ENCODE measurements around the gene ENG. TPM values are rescaled to one million over a fixed set of nuclear protein-coding genes. Genes with fewer than 3 reads are reported as not detected.

The ENG gene
- total RNA-seq, 1 experiment from 2014 or later: 0.76 TPM

- H3K9me2 ChIP-seq (ENCODE audit: insufficient read depth): no peaks in the 10 kb centered on the region
- RAD21 ChIA-PET (ENCODE audit: low non-redundant PET in 1 of 2, low total read pairs in 2 of 2, uncharacterized antibody in 2 of 2, unreplicated experiment in 2 of 2): no interaction called here
These were observed 38.4 kb upstream of the ENG start for GRCh38 chr9:127892831-127893230.

DNA sequence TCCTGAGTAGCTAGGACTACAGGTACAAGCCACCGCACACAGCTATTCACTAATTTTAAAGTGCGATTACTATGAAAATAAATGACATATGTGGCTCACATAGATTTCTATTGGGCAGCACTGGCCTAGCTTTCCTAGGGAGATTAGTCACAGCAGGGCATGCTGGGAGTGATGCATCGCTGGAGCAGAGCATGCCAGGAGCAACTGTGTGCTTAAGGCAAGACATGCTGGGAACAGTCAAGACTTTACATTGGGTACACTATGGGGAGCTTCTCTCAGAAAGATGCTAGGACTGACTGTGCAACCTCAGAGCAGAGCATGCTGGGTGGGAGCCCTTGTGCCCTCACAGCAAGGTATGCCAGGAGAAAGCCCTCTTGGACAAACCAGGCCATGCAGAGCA lies 35.6 kb upstream of the ENG start:
- TF ChIP-seq ELF1 (IDR thresholded peaks at IDR 0.05; ENCODE audit: borderline replicate concordance, low read depth): no peak
- no peak for TF ChIP-seq RAD21 (IDR thresholded peaks at IDR 0.05; ENCODE audit: low read depth)
- no peak for TF ChIP-seq EZH2 (IDR thresholded peaks at IDR 0.05)
- TF ChIP-seq CBX3 (IDR thresholded peaks at IDR 0.05; ENCODE audit: low read depth): no peak
- no peak for TF ChIP-seq ATF3 (IDR thresholded peaks at IDR 0.05)
- no peak for TF ChIP-seq POLR2A (IDR thresholded peaks at IDR 0.05; ENCODE audit: borderline replicate concordance, extremely low read depth, insufficient read depth, insufficient read length)
- peaks cover 0 to 15% of the 10 kb centered on the region in 2 experiments; a peak in 2 of 4 replicates for H3K9me3 ChIP-seq (ENCODE audit: control insufficient read depth in 1 of 2, insufficient read depth in 1 of 2, low read depth in 1 of 2, low read length in 2 of 2)
- BruUV-seq (replicated peaks): no TSS peak
- no peaks in the 10 kb centered on the region for H4K20me1 ChIP-seq (ENCODE audit: insufficient read depth)
- no peak overlapping the region for H3K9ac ChIP-seq (ENCODE audit: low read length)
- ChIA-PET CTCF (no interaction called here), POLR2A (interaction anchor here (0.8 kb wide), 1 partner anchor 9 kb away, joined by 3 read pairs; the partner anchor contains the start of gene ST6GALNAC6), RAD21 (ENCODE audit: low non-redundant PET in 1 of 2, low total read pairs in 2 of 2, uncharacterized antibody in 2 of 2, unreplicated experiment in 2 of 2) (no interaction called here)
- H3K4me3 ChIP-seq (replicated peaks in 1 of 2; ENCODE audit: low read depth in 1 of 2, low read length in 2 of 2): no peak overlapping the region
- peaks cover 22 to 58% of the 10 kb centered on the region in 2 experiments for H3K36me3 ChIP-seq (ENCODE audit: control insufficient read depth in 1 of 2, insufficient read depth in 2 of 2, low read length in 2 of 2)
- H3K79me2 ChIP-seq (ENCODE audit: insufficient read depth, low read length): no peaks in the 10 kb centered on the region
- no peak overlapping the region for H3K4me2 ChIP-seq (ENCODE audit: low read length)
- H2AFZ ChIP-seq (ENCODE audit: low read depth, low read length, poor library complexity, severe bottlenecking): no peak overlapping the region
- H3K27me3 ChIP-seq (ENCODE audit: insufficient read depth, low read length): no peaks in the 10 kb centered on the region
- intact Hi-C loops (cut with micrococcal nuclease): no loop called here
- ATAC-seq: peak; percentile 28; the same call in 1 of the 2 replicates
- no peak for DNase-seq (ENCODE audit: low read depth, low spot score)
- peaks cover 2 to 4% of the 10 kb centered on the region in 2 experiments; a peak in 2 of 4 replicates for H3K4me1 ChIP-seq (ENCODE audit: control insufficient read depth in 1 of 2, insufficient read depth in 2 of 2, low read length in 2 of 2)
- H3K9me2 ChIP-seq (ENCODE audit: insufficient read depth): no peaks in the 10 kb centered on the region
- H3K27ac ChIP-seq (ENCODE audit: low read depth, low read length): no peak overlapping the region

More at GRCh38 chr9:127892831-127893230, 38.4 kb upstream of the ENG start:
- no peak overlapping the region for H3K9ac ChIP-seq (ENCODE audit: low read length)
- ChIA-PET CTCF (no interaction called here), POLR2A (interaction anchor here (0.5 kb wide), 1 partner anchor 24 kb away, joined by 4 read pairs; the partner anchor contains the start of gene ST6GALNAC4)
- peaks cover 0 to 15% of the 10 kb centered on the region in 2 experiments; a peak in 2 of 4 replicates for H3K9me3 ChIP-seq (ENCODE audit: control insufficient read depth in 1 of 2, insufficient read depth in 1 of 2, low read depth in 1 of 2, low read length in 2 of 2)
- TF ChIP-seq CBX3 (IDR thresholded peaks at IDR 0.05; ENCODE audit: low read depth) (peak; percentile 96), EZH2 (IDR thresholded peaks at IDR 0.05) (no peak)
- no peak overlapping the region for H3K4me3 ChIP-seq (replicated peaks in 1 of 2; ENCODE audit: low read depth in 1 of 2, low read length in 2 of 2)
- no peaks in the 10 kb centered on the region for H4K20me1 ChIP-seq (ENCODE audit: insufficient read depth)
- no TSS peak for BruUV-seq (replicated peaks)
- intact Hi-C loops (cut with micrococcal nuclease): no loop called here
- no peak overlapping the region for H3K27ac ChIP-seq (ENCODE audit: low read depth, low read length)
- peaks cover 24 to 56% of the 10 kb centered on the region in 2 experiments for H3K36me3 ChIP-seq (ENCODE audit: control insufficient read depth in 1 of 2, insufficient read depth in 2 of 2, low read length in 2 of 2)
- peaks cover 10 to 12% of the 10 kb centered on the region in 2 experiments; a peak in 3 of 4 replicates for H3K4me1 ChIP-seq (ENCODE audit: control insufficient read depth in 1 of 2, insufficient read depth in 2 of 2, low read length in 2 of 2)
- H3K79me2 ChIP-seq (ENCODE audit: insufficient read depth, low read length): no peaks in the 10 kb centered on the region; the same call in 1 of the 2 replicates
- DNase-seq (ENCODE audit: low read depth, low spot score) (no peak), ATAC-seq (no peak)
- no peak overlapping the region for H3K4me2 ChIP-seq (ENCODE audit: low read length)
- no peaks in the 10 kb centered on the region for H3K27me3 ChIP-seq (ENCODE audit: insufficient read depth, low read length)
- H2AFZ ChIP-seq (ENCODE audit: low read depth, low read length, poor library complexity, severe bottlenecking): no peak overlapping the region
